ENCODE measurements around the gene NPFFR2.

DNA sequence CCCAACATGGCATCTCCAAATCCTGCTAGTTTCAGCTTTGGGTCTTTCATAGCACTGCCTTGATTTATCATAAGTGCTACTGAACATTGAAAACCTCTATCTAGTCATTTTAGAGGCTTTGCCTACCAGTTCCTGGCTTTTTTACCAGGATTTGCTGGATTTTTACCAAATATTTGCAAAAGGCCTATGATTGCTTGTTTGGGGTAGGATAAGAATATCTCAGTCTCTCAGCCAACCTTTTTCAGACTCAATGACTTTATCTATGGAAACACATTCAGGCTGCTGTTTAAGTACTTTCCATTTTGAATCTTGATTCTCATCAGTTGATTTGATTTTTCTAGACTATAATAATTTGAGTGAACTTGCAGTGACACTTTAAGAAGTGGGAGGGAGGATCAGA is 80.1 kb downstream of the NPFFR2 start:
- TF ChIP-seq POLR2A (IDR thresholded peaks at IDR 0.05; ENCODE audit: low read depth, low read length) (no peak), TAF1 (IDR thresholded peaks at IDR 0.05; ENCODE audit: low read depth, low read length) (no peak), POLR2AphosphoS5 (IDR thresholded peaks at IDR 0.05; ENCODE audit: low read depth, low read length) (no peak), PAX5 (IDR thresholded peaks at IDR 0.05; ENCODE audit: insufficient read depth, low read length, severe bottlenecking) (no peak)
